ENCODE data around the gene DESI1.
"Not testable (repeated sequence)": the region's sequence is repeated elsewhere in the genome, so short reads cannot be mapped to it uniquely, and the experiment has no call there.

DESI1 gene

DNA sequence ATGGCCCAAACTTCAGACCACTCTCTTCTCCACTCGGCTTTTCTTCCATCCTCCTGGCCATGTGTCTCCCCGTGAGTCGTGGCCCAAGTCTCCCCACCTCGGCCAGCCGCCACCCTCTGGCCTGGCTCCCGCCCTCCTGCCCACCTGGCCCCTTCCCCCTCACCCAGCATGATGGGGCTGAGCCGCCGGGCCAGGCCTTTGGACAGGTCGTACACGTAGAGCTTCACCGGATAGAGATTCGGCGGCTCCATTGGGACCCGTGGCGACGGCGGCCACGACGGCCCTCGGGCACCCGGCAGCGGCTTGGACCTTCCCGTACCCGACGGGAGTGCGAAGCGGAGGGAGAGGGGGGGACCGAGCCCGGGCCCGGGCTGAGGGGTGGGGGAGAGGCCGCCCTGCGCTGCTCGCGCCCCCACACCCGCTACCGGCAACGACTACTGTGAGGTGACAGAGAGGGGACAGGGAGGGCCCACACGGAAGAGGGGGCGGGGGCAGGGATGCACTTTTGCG lies at the start of gene DESI1:
DESI1 (minus strand) TSS at position 455 of the 510 bp plus-strand sequence; CDS start at position 251, 204 bp downstream.
- DNase-seq (ENCODE audit: low read depth in 4 of 4, low spot score in 1 of 4), result no peak

DNA sequence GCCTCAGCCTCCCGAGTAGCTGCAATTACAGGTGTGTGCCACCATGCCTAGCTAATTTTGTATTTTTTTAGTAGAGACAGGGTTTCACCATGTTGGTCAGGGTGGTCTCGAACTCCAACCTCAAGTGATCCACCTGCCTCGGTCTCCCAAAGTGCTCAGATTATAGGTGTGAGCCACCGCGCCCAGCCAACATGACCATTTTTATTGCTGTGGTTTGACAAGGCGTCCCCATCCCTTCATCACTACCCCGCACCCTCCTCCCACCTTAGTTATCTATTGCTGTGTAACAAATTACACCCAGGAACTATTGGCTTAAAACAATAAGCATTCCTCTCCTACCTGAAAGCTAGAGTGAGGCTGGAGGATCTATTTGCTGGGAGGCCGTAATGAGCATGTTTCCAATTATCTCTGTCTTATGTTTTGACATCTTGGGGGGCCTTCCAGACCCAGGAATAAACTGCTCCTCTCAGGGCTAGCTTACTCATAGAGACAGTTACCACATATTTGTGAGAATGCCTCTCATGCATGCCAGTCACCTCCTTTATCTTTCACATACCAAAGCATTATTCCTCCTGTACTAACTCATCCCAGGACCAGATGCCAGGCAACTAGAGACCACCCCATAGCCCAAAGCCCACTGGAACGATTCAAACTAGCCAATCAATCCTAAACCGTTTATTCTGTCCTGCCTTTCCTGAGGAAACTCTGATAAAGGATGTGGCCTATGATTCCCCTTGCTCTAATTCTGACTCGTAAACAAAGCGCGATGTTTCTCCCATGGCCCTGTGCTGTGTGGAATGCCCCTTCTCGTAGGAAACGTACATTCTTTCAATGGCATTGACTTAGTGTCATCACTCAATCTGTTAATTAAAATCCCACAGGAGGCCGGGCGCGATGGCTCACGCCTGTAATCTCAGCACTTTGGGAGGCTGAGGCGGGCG lies 48.4 kb upstream of the DESI1 start:
- DNase-seq (ENCODE audit: low read depth in 4 of 4, low spot score in 1 of 4), result no peak

DNA sequence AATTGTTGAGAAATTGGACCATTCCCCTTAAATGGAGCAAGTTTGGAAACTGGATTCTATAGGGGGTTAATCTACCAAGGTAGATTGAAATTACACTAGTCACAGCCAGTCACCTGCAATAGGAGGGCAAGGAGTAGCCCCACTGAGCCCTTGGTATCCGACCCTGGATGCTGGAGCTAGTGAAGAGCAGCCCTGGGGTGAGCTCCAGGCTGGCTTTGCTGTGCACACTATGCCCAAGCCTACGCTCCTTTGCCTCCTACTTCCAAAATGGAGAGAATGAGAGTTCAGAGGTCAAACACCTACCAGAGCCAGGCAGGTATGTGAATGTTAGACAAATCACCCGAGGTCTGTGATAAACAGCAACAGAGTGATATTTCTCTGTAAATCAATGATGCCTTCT lies 44.1 kb upstream of the DESI1 start:
- DNase-seq (ENCODE audit: low read depth in 4 of 4, low spot score in 1 of 4), result no peak

DNA sequence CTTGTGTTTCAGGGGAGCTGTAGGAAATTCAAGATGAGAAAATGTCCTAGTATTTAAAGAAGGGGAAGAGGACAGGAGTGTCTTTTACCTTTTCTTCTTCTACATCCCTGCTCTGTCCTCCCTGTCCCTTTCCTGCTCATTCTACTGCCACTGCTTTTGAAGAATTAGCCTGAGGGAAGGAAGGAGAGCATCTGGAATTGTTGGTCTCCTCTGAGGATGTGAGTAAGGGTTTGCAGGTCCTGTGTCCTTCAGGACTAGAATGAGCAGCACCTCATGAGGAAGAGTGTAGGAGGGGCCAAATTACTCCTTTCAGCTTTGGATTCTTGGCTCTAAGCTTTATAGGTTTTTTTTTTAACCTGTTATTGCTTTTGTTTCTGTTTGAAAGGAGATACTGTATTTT lies 43.6 kb upstream of the DESI1 start:
- DNase-seq (ENCODE audit: low read depth in 4 of 4, low spot score in 1 of 4), result no peak

DNA sequence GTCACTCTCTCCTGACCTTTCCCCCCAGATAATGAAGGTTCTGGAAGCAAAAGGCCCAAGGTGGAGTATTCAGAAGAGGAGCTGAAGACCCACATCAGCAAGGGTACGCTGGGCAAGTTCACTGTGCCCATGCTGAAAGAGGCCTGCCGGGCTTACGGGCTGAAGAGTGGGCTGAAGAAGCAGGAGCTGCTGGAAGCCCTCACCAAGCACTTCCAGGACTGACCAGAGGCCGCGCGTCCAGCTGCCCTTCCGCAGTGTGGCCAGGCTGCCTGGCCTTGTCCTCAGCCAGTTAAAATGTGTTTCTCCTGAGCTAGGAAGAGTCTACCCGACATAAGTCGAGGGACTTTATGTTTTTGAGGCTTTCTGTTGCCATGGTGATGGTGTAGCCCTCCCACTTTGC lies 42.8 kb upstream of the DESI1 start:
- not testable (repeated sequence) for DNase-seq (ENCODE audit: low read depth in 4 of 4, low spot score in 1 of 4)

DNA sequence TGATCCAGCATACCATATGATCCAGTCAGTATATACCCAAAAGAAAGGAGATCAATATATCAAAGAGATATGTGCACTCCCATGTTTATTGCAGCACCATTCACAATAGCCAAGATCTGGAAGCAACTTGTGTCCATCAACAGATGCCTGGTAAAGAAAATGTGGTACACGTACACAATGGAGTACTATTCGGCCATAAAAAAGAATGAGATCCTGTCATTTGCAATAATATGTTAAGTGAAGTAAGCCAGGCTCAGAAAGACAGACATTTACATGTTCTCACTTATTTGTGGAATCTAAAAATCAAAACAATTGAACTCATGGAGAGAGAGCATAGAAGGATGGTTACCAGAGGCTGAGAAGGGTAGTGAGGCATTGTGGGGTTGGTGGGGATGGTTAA lies 40.9 kb upstream of the DESI1 start:
- no peak for DNase-seq (ENCODE audit: low read depth in 4 of 4, low spot score in 1 of 4)

DNA sequence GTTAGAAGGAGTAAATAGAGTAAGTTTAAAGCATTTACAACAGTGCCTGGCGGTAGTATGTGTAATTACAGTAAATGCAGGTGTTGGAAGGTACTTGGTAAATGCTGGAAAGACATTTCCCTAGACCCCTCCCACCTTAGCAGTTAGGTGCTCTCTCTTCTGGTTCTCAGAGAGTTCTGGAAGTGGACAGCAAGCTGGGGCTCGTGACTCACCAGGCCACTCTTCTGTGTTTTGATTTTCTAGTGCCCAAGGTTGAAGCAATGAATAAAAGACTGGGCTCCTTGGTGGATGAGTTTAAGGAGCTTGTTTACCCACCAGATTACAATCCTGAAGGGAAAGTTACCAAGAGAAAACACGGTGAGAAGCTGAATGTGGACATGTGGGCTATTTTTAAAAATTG lies 40.2 kb upstream of the DESI1 start:
- no peak for DNase-seq (ENCODE audit: low read depth in 4 of 4, low spot score in 1 of 4)

DNA sequence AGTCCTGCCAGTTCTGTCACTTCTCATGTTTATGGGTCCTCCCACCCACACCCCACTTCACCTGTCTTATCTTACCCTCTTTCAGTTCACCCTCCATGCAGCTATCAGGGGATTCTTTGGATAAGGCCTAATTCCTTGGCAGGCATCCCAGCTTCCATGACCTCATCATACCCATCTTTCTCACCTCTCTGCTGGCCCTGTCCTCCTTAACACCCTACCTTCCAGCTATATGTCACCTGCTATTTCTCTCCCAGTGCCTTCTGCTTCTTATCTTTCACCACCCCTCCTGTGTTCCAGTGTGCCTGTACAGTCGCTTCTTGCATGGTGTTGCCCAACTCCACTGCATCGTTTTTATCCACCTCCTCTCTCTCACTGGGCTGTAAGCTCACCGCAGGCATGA lies 39.6 kb upstream of the DESI1 start:
- DNase-seq (ENCODE audit: low read depth in 4 of 4, low spot score in 1 of 4), result no peak

DNA sequence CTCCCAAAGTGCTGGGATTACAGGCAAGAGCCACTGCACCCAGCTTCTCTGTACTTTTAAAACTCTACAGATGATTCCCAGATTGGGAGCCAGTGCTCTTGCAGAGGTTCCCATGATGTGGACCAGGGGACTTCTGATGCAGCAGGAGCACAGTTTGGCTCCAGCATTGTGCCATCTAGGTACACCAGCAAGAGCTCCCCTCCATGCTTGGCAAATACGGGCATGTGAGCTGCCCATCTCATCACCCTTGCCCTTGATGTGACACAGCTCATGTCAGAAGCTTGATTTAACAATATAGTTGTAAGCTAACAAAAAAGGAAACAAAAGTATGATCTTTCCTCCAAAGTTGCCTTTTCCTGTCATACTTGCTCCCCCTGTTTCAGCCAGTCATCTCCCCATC lies 39.1 kb upstream of the DESI1 start:
- no peak for DNase-seq (ENCODE audit: low read depth in 4 of 4, low spot score in 1 of 4)

DNA sequence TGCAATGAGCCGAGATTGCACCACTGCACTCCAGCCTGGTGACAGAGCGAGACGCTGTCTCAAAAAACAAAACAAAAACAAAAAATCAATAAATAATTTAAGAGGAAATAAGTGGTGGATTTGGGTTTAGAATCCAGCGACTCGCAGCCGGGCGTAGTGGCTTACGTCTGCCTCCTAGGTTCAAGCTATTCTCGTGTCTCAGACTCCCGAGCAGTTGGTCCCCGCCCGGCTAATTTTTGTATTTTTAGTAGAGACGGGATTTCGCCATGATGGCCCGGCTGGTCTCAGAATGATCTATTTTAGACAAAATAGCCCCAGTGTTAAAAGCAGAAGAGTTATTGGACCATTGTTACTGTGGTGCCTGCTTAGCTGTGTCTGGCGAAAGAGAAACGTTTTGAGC lies 38.0 kb upstream of the DESI1 start:
- DNase-seq (ENCODE audit: low read depth in 4 of 4, low spot score in 1 of 4), result no peak

DNA sequence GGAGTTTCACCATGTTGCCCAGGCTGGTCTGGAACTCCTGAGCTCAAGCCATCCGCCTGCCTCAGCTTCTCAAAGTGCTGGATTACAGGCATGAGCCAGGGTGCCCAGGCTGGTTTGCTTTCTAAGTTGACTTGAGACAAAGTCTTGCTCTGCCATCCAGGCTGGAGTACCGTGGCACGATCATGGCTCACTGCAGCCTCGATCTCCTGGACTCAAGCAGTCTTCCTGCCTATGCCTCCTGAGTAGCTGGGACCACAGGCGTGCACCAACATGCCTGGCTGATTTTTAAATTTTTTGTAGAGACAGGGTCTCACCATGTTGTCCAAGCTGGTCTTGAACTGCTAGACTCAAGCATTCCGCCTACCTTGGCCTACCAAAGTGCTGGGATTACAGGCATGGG lies 36.9 kb upstream of the DESI1 start:
- DNase-seq (ENCODE audit: low read depth in 4 of 4, low spot score in 1 of 4), result no peak

DNA sequence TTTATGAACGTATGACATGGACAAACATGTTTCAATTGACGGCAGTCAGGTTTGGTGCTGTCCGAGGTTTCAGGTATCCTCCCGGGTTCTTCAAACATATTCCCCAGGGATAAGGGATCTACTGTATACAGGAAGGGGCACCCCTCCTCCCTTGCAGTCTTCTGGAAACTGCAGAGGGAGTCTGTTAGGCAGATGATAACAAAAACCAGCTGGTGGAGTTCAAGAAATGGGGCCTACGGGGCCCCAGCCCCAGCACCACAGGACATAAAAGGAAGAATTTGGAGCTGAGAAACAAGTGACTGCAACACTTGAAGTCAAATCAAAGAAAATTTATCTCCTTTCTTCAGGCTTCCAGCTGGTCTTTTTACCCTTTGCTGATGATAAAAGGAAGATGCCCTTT lies 35.7 kb upstream of the DESI1 start:
- DNase-seq (ENCODE audit: low read depth in 4 of 4, low spot score in 1 of 4), result no peak

DNA sequence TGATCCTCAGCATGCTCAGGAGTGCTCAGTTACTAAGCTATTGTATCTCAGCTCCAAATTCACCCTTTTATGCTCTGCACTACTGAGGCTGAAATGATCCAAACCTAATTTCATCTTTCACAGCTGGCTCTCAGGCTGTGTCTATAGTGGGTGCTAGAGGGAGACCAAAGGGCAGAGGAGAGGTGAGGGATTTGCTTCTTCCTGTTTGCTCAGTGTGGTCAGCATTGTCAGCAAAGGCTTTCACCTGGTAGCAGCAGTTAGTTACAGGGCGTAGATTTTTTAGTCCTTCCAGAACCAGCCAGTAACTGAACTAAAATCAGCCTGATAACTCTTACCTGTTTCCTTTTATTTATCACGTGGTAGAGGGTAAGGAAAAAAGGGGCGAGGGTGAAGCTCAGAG lies 33.5 kb upstream of the DESI1 start:
- no peak for DNase-seq (ENCODE audit: low read depth in 4 of 4, low spot score in 1 of 4)

DNA sequence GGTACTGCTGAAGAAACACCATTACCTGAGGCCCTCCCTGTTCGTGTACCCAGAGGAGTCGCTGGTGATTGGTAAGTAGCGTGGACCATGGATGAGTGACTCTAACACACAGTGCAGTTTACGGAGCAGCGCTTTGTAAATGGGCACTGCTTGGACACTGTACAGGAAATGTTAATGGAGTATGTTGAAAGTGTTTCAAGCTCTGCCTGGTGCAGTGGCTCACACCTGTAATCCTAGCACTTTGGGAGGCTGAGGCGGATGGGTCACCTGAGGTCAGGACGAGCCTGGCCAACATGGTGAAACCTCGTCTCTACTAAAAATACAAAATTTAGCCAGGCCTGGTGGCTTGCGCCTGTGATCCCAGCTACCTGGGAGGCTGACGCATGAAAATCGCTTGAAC lies 30.0 kb upstream of the DESI1 start:
- no peak for DNase-seq (ENCODE audit: low read depth in 4 of 4, low spot score in 1 of 4)

DNA sequence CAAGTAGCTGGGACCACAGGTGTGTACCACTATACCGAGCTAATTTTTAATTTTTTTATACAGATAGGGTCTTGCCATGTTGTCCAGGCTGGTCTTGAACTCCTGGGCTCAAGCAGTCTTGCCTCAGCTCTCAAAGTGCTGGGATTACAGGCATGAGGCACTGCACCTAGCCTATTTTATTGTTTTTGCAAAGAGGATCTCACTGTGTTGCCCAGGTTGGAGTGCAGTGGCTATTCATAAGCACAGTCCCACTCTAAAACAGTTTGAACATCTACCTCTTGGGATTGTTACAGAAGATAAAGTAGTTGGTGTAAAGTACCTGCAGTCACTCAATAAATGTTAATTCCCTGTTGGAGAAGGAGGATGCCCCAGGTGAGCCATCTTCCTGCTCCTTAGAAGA lies 29.4 kb upstream of the DESI1 start:
- DNase-seq (ENCODE audit: low read depth in 4 of 4, low spot score in 1 of 4), result no peak

DNA sequence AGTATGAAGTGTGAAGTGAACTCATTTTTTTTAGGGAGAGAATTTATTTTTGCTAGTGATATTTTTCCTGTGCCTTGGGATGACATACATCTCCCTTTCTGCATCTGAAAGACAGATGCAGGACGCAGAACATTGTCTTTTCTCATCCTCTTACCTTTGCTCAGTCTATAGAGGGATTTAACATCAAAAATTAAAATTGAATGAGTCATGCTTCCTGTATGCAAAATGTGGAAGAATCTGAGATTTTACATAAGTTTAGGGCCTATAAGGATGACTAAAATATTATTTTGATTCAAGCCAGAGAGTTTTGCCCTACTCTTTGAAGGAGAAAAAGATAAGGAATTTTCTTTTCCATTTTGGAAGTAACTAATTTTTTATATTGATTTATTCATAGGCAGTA lies 27.6 kb upstream of the DESI1 start:
- no peak for DNase-seq (ENCODE audit: low read depth in 4 of 4, low spot score in 1 of 4)

DNA sequence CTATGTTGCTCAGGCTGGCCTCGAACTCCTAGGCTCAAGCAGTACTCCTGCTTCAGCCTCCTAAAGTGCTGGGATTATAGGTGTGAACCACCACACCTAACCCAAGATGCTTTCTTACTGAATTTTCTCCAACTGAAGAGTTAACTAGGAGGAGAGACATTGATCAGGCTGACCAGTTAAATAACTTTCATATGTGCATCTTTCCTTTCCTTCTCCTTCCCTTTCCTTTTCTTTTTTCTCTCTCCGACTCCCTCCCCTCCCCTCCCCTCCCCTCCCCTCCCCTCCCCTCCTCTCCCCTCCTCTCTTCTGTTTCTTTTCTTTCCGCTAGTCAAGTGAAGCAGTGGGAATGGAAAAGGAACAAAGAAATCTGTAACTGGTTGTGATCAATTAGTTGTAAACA lies 26.9 kb upstream of the DESI1 start:
- DNase-seq (ENCODE audit: low read depth in 4 of 4, low spot score in 1 of 4), result no peak

DNA sequence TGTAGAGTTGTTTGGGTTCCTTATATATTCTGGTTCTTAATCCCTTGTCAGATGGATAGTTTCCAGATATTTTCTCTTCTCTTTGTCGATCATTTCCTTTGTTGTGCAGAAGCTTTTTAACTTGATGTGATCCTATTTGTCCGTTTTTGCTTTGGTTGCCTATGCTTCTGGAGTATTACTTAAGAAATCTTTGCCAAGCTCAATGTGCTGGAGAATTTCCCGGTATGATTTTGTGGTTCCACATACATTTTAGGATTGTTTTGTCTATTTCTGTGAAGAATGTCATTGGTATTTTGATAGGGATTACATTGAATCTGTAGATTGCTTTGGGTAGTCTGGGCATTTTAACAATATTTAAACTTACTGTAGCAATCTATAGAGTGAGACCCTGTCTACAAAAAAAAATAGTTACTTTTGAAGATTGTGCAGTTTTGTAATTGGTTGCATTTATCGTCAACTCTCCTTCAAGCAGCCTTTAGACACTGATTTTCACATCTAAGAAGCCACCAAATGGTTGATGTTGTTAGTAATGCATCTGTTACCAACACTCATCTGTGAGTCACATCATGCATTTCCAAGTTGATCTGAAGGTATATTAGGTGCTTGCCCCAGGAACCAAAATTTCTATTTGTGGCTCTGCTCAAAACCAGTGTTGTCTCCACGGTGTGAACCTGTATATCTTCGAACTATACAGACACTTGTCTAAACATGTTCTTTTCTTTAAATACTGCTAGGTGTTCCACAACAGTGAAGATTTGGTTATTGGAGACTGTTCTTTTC lies 21.7 kb upstream of the DESI1 start:
- DNase-seq (ENCODE audit: low read depth in 4 of 4, low spot score in 1 of 4), result no peak

DNA sequence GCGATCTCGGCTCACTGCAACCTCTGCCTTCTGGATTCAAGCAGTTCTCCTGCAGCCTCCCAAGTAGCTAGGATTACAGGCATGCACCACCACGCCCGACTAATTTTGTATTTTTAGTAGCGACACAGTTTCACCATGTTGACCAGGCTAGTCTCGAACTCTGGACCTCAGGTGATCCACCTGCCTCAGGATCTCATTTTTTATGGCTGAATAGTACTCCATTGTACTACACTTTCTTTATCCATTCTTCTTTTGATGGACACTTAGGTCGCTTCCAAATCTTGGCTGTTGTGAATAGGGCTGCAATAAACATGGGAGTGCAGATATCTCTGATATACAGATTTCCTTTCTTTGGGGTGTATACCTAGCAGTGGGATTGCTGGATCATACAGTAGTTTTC lies 21.0 kb upstream of the DESI1 start:
- no peak for DNase-seq (ENCODE audit: low read depth in 4 of 4, low spot score in 1 of 4)

DNA sequence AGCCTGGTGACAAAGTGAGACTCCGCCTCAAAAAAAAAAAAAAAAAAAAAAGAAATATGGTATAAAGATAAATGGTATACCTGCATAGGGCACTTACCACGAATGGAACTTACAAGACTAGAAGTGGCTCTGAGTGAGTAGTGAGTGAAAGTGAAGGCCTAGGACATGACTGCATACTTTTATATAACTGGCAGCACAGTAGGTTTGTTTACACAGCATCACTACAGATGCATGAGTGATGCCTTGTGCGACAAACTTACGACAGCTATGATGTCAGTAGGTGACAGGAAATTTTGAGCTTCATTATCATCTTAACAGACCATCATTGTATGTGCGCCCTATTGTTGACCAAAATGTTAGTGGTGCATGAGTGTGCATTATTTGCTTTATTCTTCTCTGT lies 17.9 kb upstream of the DESI1 start:
- no peak for DNase-seq (ENCODE audit: low read depth in 4 of 4, low spot score in 1 of 4)

DNA sequence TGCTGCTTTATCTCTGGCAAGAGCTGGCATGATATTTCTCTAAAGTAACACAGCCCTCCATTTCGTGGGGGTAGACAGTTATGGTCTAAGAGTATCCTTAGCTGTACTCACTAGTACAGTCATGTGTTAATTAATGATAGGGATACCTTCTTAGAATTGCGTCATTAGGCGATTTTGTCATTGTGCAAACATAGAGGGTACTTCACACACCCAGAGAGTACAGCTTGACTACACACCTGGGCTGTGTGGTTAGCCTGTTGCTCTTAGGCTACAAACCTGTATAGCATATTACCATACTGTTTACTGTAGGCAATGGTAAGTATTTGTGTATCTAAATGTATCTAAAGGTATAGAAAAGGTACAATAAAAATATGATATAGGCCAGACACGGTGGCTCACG lies 17.3 kb upstream of the DESI1 start:
- DNase-seq (ENCODE audit: low read depth in 4 of 4, low spot score in 1 of 4), result no peak

DNA sequence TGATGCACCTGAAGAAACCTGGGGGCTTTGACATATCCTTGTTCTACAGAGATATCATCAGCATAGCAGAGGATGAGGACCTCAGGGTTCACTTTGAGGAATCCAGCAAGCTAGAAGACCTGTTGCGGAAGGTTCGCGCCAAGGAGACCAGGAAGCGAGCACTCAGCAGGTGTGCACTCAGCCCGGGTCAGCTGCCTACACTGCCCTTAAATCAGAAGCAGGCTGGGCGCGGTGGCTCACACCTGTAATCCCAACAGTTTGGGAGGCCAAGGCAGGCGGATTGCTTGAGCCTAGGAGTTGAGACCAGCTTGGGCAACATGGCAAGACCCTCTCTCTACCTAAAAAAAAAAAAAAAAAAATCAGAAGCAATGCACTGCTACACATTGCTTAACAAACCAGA lies 16.8 kb upstream of the DESI1 start:
- DNase-seq (ENCODE audit: low read depth in 4 of 4, low spot score in 1 of 4), result not testable (repeated sequence)

All from stimulated activated CD4-positive, alpha-beta T cell treated with anti-CD3 and anti-CD28 coated beads, Interleukin-1b, Interleukin-23, amount 100 ng/mL, for 24 hours (primary cell).